ENCODE results near the gene GNAI3. TPM values are rescaled to one million over a fixed set of nuclear protein-coding genes. Genes with fewer than 3 reads are reported as not detected.

The GNAI3 gene
- total and polyA plus RNA-seq, 2 of the 13 experiments (the other 11 are each of a cell fraction or from before 2014, with no cell fraction given), result 4.3 to 9.0 TPM

GRCh38 chr1:109543988-109544735 is 4.3 kb upstream of the GNAI3 start (continued):
- TF ChIP-seq PAXIP1 (CRISPR knock-in tag; conservative IDR thresholded peaks at IDR 0.05), result peak; percentile 64
- TF ChIP-seq GABPB1 (CRISPR knock-in tag; IDR thresholded peaks at IDR 0.05), result no peak
- no peak for TF ChIP-seq ZIK1 (CRISPR knock-in tag; IDR thresholded peaks at IDR 0.05; ENCODE audit: borderline replicate concordance, low read depth)
- no peak for TF ChIP-seq ZNF746 (CRISPR knock-in tag; IDR thresholded peaks at IDR 0.05)
- no peak for TF ChIP-seq SP1 (IDR thresholded peaks at IDR 0.05)
- no peak for TF ChIP-seq SP1 (CRISPR knock-in tag; IDR thresholded peaks at IDR 0.05)
- TF ChIP-seq ZSCAN9 (CRISPR knock-in tag; IDR thresholded peaks at IDR 0.05; ENCODE audit: borderline replicate concordance), result no peak
- TF ChIP-seq ZNF468 (CRISPR knock-in tag; IDR thresholded peaks at IDR 0.05), result no peak
- TF ChIP-seq IRX3 (CRISPR knock-in tag; IDR thresholded peaks at IDR 0.05; ENCODE audit: borderline replicate concordance, low read depth), result no peak
- TF ChIP-seq DMAP1 (CRISPR knock-in tag; IDR thresholded peaks at IDR 0.05), result no peak
- TF ChIP-seq LRRFIP1 (CRISPR knock-in tag; conservative IDR thresholded peaks at IDR 0.05), result no peak
- TF ChIP-seq HMG20A (CRISPR knock-in tag; IDR thresholded peaks at IDR 0.05; ENCODE audit: borderline replicate concordance), result no peak
- TF ChIP-seq ZNF775 (CRISPR knock-in tag; IDR thresholded peaks at IDR 0.05; ENCODE audit: borderline replicate concordance), result no peak
- TF ChIP-seq ZNF180 (CRISPR knock-in tag; IDR thresholded peaks at IDR 0.05; ENCODE audit: borderline replicate concordance, low read depth), result no peak
- TF ChIP-seq ZNF121 (CRISPR knock-in tag; IDR thresholded peaks at IDR 0.05), result no peak
- TF ChIP-seq HNRNPL (IDR thresholded peaks at IDR 0.05; ENCODE audit: low read depth, low read length), result no peak
- no peak for TF ChIP-seq ZNF296 (CRISPR knock-in tag; conservative IDR thresholded peaks at IDR 0.05)
- no peak for TF ChIP-seq NPAS2 (CRISPR knock-in tag; IDR thresholded peaks at IDR 0.05; ENCODE audit: borderline replicate concordance)
- no peak for TF ChIP-seq ZBTB3 (CRISPR knock-in tag; IDR thresholded peaks at IDR 0.05; ENCODE audit: borderline replicate concordance, low read depth)
- TF ChIP-seq ZNF710 (CRISPR knock-in tag; IDR thresholded peaks at IDR 0.05; ENCODE audit: borderline replicate concordance), result no peak
- TF ChIP-seq ZNF337 (CRISPR knock-in tag; IDR thresholded peaks at IDR 0.05; ENCODE audit: borderline replicate concordance, low read depth), result no peak
- 0 out of 2 replicates have a peak, but pooled peaks have one; percentile 9 for TF ChIP-seq SP5 (CRISPR knock-in tag; IDR thresholded peaks at IDR 0.05; ENCODE audit: borderline replicate concordance, low read depth)
- no peak for TF ChIP-seq ZBTB8A (CRISPR knock-in tag; IDR thresholded peaks at IDR 0.05; ENCODE audit: borderline replicate concordance, low read depth)
